HCT116 (cell line): ENCODE data around the gene WIPF3. TPM values are rescaled to one million over a fixed set of nuclear protein-coding genes. Genes with fewer than 3 reads are reported as not detected.

Experiments
- ATAC-seq: fragments of 200-7000 bp; cut with Tn5 transposase; 2 replicates; pipeline ENCODE4 v1.9.1; 2020; ENCODE audit warnings: mild to moderate bottlenecking, moderate library complexity
- BruUV-seq: library from RNA; stranded (reverse); fragments of 400-500 nt; replicated peaks from 2 replicates; lab custom pipeline; 2021; lab: Mats Ljungman, UMichigan
- CTCF ChIA-PET: fragments of 300-600 bp; sonication (Branson Sonifier 250); formaldehyde crosslinking; loops from one replicate; lab custom pipeline; 2021; ENCODE audit warnings: antibody characterized with exemption; lab: Charles Lee
- POLR2A ChIA-PET: fragments of 300-600, 350-600 bp; sonication (Branson Sonifier 250); formaldehyde crosslinking; loops from one replicate; lab custom pipeline; 2021; ENCODE audit warnings: antibody characterized with exemption; lab: Charles Lee
- RAD21 ChIA-PET, 2 experiments: fragments of 300-600 bp; sonication (Branson Sonifier 250); formaldehyde crosslinking; loops; one replicate each; lab custom pipeline; 2023; ENCODE audit warnings: low total read pairs in 2 of 2; ENCODE audit not compliant: uncharacterized antibody in 2 of 2, unreplicated experiment in 2 of 2, low non-redundant PET in 1 of 2; lab: Charles Lee
- DNase-seq: peaks from one replicate; pipeline ENCODE4 v3.0.0-alpha.2; 2010; ENCODE audit warnings: low read depth, low spot score
- H2AFZ ChIP-seq: fragments of 200-600 bp; shearing (Covaris generic), sonication (generic); 2 replicates; pipeline ENCODE4 v1.6.1; 2017; ENCODE audit warnings: low read depth, mixed run types, mixed read lengths, antibody characterized with exemption, low read length; ENCODE audit not compliant: poor library complexity, severe bottlenecking
- H3K27ac ChIP-seq: 2 replicates; pipeline ENCODE4 v1.5.1; 2012; ENCODE audit warnings: low read depth, low read length
- H3K27me3 ChIP-seq: fragments of 200-600 bp; sonication (generic); 2 replicates; pipeline ENCODE4 v1.6.1; 2016; ENCODE audit warnings: mixed run types, low read length, mixed read lengths; ENCODE audit not compliant: insufficient read depth
- H3K36me3 ChIP-seq, 2 experiments: fragments of 200-500 bp in 1 of 2; fragments of 200-600 bp in 1 of 2; sonication (Bioruptor generic) in 1 of 2; sonication (generic) in 1 of 2; 2 replicates each; pipeline versions ENCODE4 v1.5.1 to v1.6.1; 2014 to 2016; ENCODE audit warnings: low read length in 2 of 2, inconsistent platforms in 1 of 2, mixed read lengths in 1 of 2, mixed run types in 1 of 2; ENCODE audit not compliant: insufficient read depth in 2 of 2, control insufficient read depth in 1 of 2
- H3K4me1 ChIP-seq, 2 experiments: fragments of 200-600 bp in 1 of 2; sonication (generic) in 1 of 2; 2 replicates each; pipeline versions ENCODE4 v1.5.1 to v1.6.1; 2012 to 2017; ENCODE audit warnings: low read length in 2 of 2, inconsistent platforms in 1 of 2, mild to moderate bottlenecking in 1 of 2, mixed read lengths in 1 of 2, mixed run types in 1 of 2, moderate library complexity in 1 of 2; ENCODE audit not compliant: insufficient read depth in 2 of 2, control insufficient read depth in 1 of 2
- H3K4me2 ChIP-seq: fragments of 200-600 bp; sonication (generic); 2 replicates; pipeline ENCODE4 v1.6.1; 2017; ENCODE audit warnings: mixed run types, low read length, mixed read lengths
- H3K4me3 ChIP-seq, 2 experiments: fragments of 200-600 bp in 1 of 2; sonication (generic) in 1 of 2; replicated peaks in 1 of 2; 2 replicates each; pipeline ENCODE4 v1.5.1; 2011 to 2016; ENCODE audit warnings: low read length in 2 of 2, control low read depth in 1 of 2, low read depth in 1 of 2, mild to moderate bottlenecking in 1 of 2, mixed read lengths in 1 of 2, mixed run types in 1 of 2
- H3K79me2 ChIP-seq: fragments of 200-600 bp; sonication (generic); 2 replicates; pipeline ENCODE4 v1.6.1; 2017; ENCODE audit warnings: mild to moderate bottlenecking, mixed run types, low read length, moderate library complexity, mixed read lengths; ENCODE audit not compliant: insufficient read depth
- H3K9ac ChIP-seq: fragments of 200-600 bp; sonication (generic); 2 replicates; pipeline ENCODE4 v1.6.1; 2016; ENCODE audit warnings: low read length, mixed read lengths
- H3K9me2 ChIP-seq: fragments of 200-600 bp; sonication (generic), shearing (Covaris generic); 2 replicates; pipeline ENCODE4 v1.6.1; 2017; ENCODE audit warnings: mixed run types, mild to moderate bottlenecking, moderate library complexity; ENCODE audit not compliant: insufficient read depth
- H3K9me3 ChIP-seq, 2 experiments: fragments of 200-500 bp in 1 of 2; fragments of 200-600 bp in 1 of 2; sonication (Bioruptor generic) in 1 of 2; sonication (generic) in 1 of 2; 2 replicates each; pipeline ENCODE4 v1.6.1; 2014 to 2017; ENCODE audit warnings: low read length in 2 of 2, mixed read lengths in 2 of 2, inconsistent platforms in 1 of 2, low read depth in 1 of 2, mild to moderate bottlenecking in 1 of 2, mixed run types in 1 of 2, moderate library complexity in 1 of 2; ENCODE audit not compliant: control insufficient read depth in 1 of 2, insufficient read depth in 1 of 2
- H4K20me1 ChIP-seq: fragments of 200-600 bp; sonication (generic), shearing (Covaris generic); 2 replicates; pipeline ENCODE4 v1.6.1; 2017; ENCODE audit warnings: mixed run types, mild to moderate bottlenecking, moderate library complexity; ENCODE audit not compliant: insufficient read depth
- CBX3 ChIP-seq: IDR thresholded peaks from 2 replicates; pipeline ENCODE4 v1.6.1; 2012; ENCODE audit warnings: low read depth
- EGR1 ChIP-seq: IDR thresholded peaks from 2 replicates; pipeline ENCODE4 v1.6.1; 2012; ENCODE audit warnings: low read depth
- EZH2phosphoT487 ChIP-seq: fragments of 200-600 bp; IDR thresholded peaks from 2 replicates; pipeline ENCODE4 v1.6.1; 2018; ENCODE audit warnings: antibody characterized with exemption, borderline replicate concordance
- FOSL1 ChIP-seq: IDR thresholded peaks from 2 replicates; pipeline ENCODE4 v1.6.1; 2012; ENCODE audit warnings: low read depth
- JUND ChIP-seq: IDR thresholded peaks from 2 replicates; pipeline ENCODE4 v1.6.1; 2012
- POLR2A ChIP-seq: IDR thresholded peaks from 2 replicates; pipeline ENCODE4 v1.7.0; 2011; ENCODE audit warnings: borderline replicate concordance; ENCODE audit not compliant: insufficient read depth, insufficient read length; ENCODE audit errors: extremely low read depth
- RAD21 ChIP-seq: IDR thresholded peaks from 2 replicates; pipeline ENCODE4 v1.6.1; 2012; ENCODE audit warnings: low read depth, mild to moderate bottlenecking
- SIN3A ChIP-seq: IDR thresholded peaks from 2 replicates; pipeline ENCODE4 v1.6.1; 2012; ENCODE audit warnings: low read depth
- TCF7L2 ChIP-seq: IDR thresholded peaks from 2 replicates; pipeline ENCODE4 v1.7.0; 2011; ENCODE audit warnings: borderline replicate concordance, inconsistent platforms; ENCODE audit not compliant: insufficient read depth, insufficient read length; ENCODE audit errors: extremely low read depth
- ZBTB33 ChIP-seq: IDR thresholded peaks from 2 replicates; pipeline ENCODE4 v1.6.1; 2011; ENCODE audit warnings: mild to moderate bottlenecking, low read length, moderate library complexity; ENCODE audit not compliant: insufficient replicate concordance; ENCODE audit errors: extremely low read depth
- intact Hi-C: fragments of 100-400 bp; cut with micrococcal nuclease; formaldehyde crosslinking; loops from 2 replicates; pipeline ENCODE4 v1.10.0; 2022
- total RNA-seq: library from RNA; stranded (reverse); gene quantifications from one replicate; pipeline ENCODE4 v1.2.1, GENCODE V29; 2021; ENCODE audit not compliant: unreplicated experiment

The WIPF3 gene
- total RNA-seq, 1 experiment from 2014 or later = 8.6 TPM

- TF ChIP-seq ZBTB33 = no peak
- TF ChIP-seq POLR2A = no peak
- TF ChIP-seq, all 23 proteins: peak for 0
Measured at GRCh38 chr7:29935111-29935510, 128.8 kb downstream of the WIPF3 start (continued).

DNA sequence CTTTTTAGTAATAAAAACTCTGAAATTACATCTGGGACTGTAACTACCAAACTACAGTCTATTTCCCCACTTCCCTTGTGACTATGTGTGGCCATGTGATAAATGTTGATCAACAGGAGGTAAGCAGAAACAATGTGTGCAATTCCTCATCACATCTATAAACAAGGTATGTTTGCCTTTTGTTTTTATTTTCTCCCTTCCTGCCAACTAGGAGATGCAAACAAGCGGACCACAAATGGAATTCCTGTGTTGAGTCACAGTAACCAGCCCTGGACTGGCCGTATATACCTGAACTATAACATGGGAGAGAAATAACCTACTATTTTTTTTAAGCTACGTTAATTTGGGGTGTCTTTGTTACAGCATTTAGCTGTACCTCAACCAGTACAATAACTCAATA lies 130.8 kb downstream of the WIPF3 start:
- no peaks in the 10 kb centered on the region for H3K79me2 ChIP-seq
- POLR2A ChIA-PET = no interaction called here
- no peak overlapping the region for H3K27ac ChIP-seq
- H3K9ac ChIP-seq = no peak overlapping the region
- no peak overlapping the region for H2AFZ ChIP-seq
- H3K36me3 ChIP-seq = peaks cover 7 to 24% of the 10 kb centered on the region in 2 experiments; a peak in 3 of 4 replicates
- no peaks in the 10 kb centered on the region for H3K4me1 ChIP-seq
- H3K9me3 ChIP-seq = no peaks in the 10 kb centered on the region
- no TSS peak for BruUV-seq
- H4K20me1 ChIP-seq = no peaks in the 10 kb centered on the region
- no peaks in the 10 kb centered on the region for H3K9me2 ChIP-seq
- intact Hi-C loops = no loop called here
- ATAC-seq = no peak
- CTCF ChIA-PET = no interaction called here
- RAD21 ChIA-PET = no interaction called here
- TF ChIP-seq EGR1 (no peak), POLR2A (no peak), JUND (no peak)
- TF ChIP-seq, all 23 proteins: peak for 0
- no peak for DNase-seq
- Histone ChIP-seq H3K4me3 (no peak overlapping the region), H3K27me3 (no peaks in the 10 kb centered on the region), H3K4me2 (no peak overlapping the region)

DNA sequence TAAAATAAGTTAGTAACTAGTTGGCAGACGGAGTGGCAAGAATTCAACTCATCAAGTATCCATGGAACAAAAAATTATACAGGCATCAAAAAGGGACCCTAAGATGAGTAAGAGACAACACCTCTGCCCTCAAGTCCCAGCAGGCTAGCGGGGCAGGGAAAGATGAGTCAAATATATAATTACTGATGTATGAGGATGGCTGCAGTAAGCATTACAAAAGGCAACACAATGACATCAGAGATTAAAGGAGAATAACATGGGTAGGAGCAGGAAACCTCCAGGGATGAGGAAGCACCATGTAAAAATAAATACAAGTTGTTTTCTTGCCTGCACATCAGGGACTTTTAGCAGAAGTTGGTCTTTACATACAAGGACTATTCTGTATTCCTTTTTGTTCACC lies 133.9 kb downstream of the WIPF3 start:
- intact Hi-C loops = loop anchor here (10.0 kb wide), 1 partner anchor 475 kb away; no protein-coding TSS in a partner anchor
- Histone ChIP-seq H3K27me3 (no peaks in the 10 kb centered on the region), H3K4me1 (no peaks in the 10 kb centered on the region), H3K9me2 (no peaks in the 10 kb centered on the region), H3K9me3 (no peaks in the 10 kb centered on the region), H3K79me2 (no peaks in the 10 kb centered on the region), H3K9ac (no peak overlapping the region), H3K36me3 (peaks cover 15 to 28% of the 10 kb centered on the region in 2 experiments; a peak in 3 of 4 replicates), H4K20me1 (no peaks in the 10 kb centered on the region), H2AFZ (no peak overlapping the region), H3K4me3 (no peak overlapping the region), H3K4me2 (no peak overlapping the region), H3K27ac (no peak overlapping the region)
- TF ChIP-seq EGR1 (no peak), CBX3 (no peak), EZH2phosphoT487 (no peak), TCF7L2 (no peak), SIN3A (no peak), RAD21 (no peak), FOSL1 (no peak)
- CTCF ChIA-PET = no interaction called here
- POLR2A ChIA-PET = no interaction called here
- RAD21 ChIA-PET = no interaction called here
- ATAC-seq (no peak), DNase-seq (no peak)
- no TSS peak for BruUV-seq
